ENCODE results near the gene ATP10B. TPM values are rescaled to one million over a fixed set of nuclear protein-coding genes. Genes with fewer than 3 reads are reported as not detected.

Gene ATP10B
- total RNA-seq, 2 experiments from 2014 or later: not detected

- intact Hi-C loops (cut with DNase I, micrococcal nuclease): no loop called here
- ATAC-seq (ENCODE audit: poor library complexity): no peak
- H3K27ac Mint-ChIP-seq: no peak overlapping the region
- ChIA-PET CTCF (interaction anchor here (0.7 kb wide), 1 partner anchor 10 kb away, joined by 5 read pairs; no protein-coding TSS in a partner anchor), POLR2A (no interaction called here)
- no peaks in the 10 kb centered on the region for H3K27me3 Mint-ChIP-seq
- H3K27me3 ChIP-seq (ENCODE audit: control insufficient read depth in 1 of 2, insufficient read depth in 2 of 2, low read length in 2 of 2): peaks cover 0 to 3% of the 10 kb centered on the region in 2 experiments
- no peaks in the 10 kb centered on the region for H3K36me3 ChIP-seq (ENCODE audit: insufficient read depth, low read length)
- no peak for TF ChIP-seq CTCF (IDR thresholded peaks at IDR 0.05)
- H3K4me1 Mint-ChIP-seq (ENCODE audit: low read depth): no peaks in the 10 kb centered on the region
- no peak overlapping the region for H3K4me3 Mint-ChIP-seq
- no peaks in the 10 kb centered on the region for H3K9me3 Mint-ChIP-seq
- no peaks in the 10 kb centered on the region for H3K4me1 ChIP-seq (ENCODE audit: insufficient read depth, low read length)
- H3K4me3 ChIP-seq (ENCODE audit: low read length): no peak overlapping the region
- no peaks in the 10 kb centered on the region for H3K36me3 Mint-ChIP-seq (ENCODE audit: low read depth)
- H3K9me3 ChIP-seq (ENCODE audit: control insufficient read depth in 1 of 2, insufficient read depth in 1 of 2, low read length in 2 of 2): no peaks in the 10 kb centered on the region
- DNase-seq: no peak
- no peak overlapping the region for H3K27ac ChIP-seq (ENCODE audit: low read depth in 1 of 2, low read length in 2 of 2)
Measured at GRCh38 chr5:160742446-160742845, 109.6 kb downstream of the ATP10B start.

- intact Hi-C loops (cut with DNase I, micrococcal nuclease): no loop called here
- H3K4me1 ChIP-seq (ENCODE audit: insufficient read depth, low read length): no peaks in the 10 kb centered on the region
- H3K27ac ChIP-seq (ENCODE audit: low read depth in 1 of 2, low read length in 2 of 2): no peak overlapping the region
- POLR2A ChIA-PET: no interaction called here
- Mint-ChIP-seq H3K4me3 (no peak overlapping the region), H3K27me3 (peaks cover 12% of the 10 kb centered on the region), H3K9me3 (no peaks in the 10 kb centered on the region), H3K36me3 (ENCODE audit: low read depth) (no peaks in the 10 kb centered on the region), H3K27ac (no peak overlapping the region), H3K4me1 (ENCODE audit: low read depth) (no peaks in the 10 kb centered on the region)
- no peak for TF ChIP-seq CTCF (IDR thresholded peaks at IDR 0.05)
- DNase-seq (no peak), ATAC-seq (ENCODE audit: poor library complexity) (no peak)
- H3K36me3 ChIP-seq (ENCODE audit: insufficient read depth, low read length): no peaks in the 10 kb centered on the region
- no peaks in the 10 kb centered on the region for H3K9me3 ChIP-seq (ENCODE audit: control insufficient read depth in 1 of 2, insufficient read depth in 1 of 2, low read length in 2 of 2)
- no peak overlapping the region for H3K4me3 ChIP-seq (ENCODE audit: low read length)
- CTCF ChIA-PET: no interaction called here
- peaks cover 0 to 6% of the 10 kb centered on the region in 2 experiments for H3K27me3 ChIP-seq (ENCODE audit: control insufficient read depth in 1 of 2, insufficient read depth in 2 of 2, low read length in 2 of 2)
Measured at GRCh38 chr5:160727296-160727997, 124.6 kb downstream of the ATP10B start.

- DNase-seq: no peak
- Mint-ChIP-seq H3K27ac (no peak overlapping the region), H3K27me3 (peaks cover 7% of the 10 kb centered on the region), H3K4me1 (ENCODE audit: low read depth) (no peaks in the 10 kb centered on the region), H3K9me3 (no peaks in the 10 kb centered on the region), H3K36me3 (ENCODE audit: low read depth) (no peaks in the 10 kb centered on the region), H3K4me3 (no peak overlapping the region)
- peaks cover 0 to 6% of the 10 kb centered on the region in 2 experiments for H3K27me3 ChIP-seq (ENCODE audit: control insufficient read depth in 1 of 2, insufficient read depth in 2 of 2, low read length in 2 of 2)
- H3K36me3 ChIP-seq (ENCODE audit: insufficient read depth, low read length): no peaks in the 10 kb centered on the region
- intact Hi-C loops (cut with DNase I, micrococcal nuclease): no loop called here
- no peaks in the 10 kb centered on the region for H3K4me1 ChIP-seq (ENCODE audit: insufficient read depth, low read length)
- CTCF ChIA-PET: no interaction called here
- H3K27ac ChIP-seq (ENCODE audit: low read depth in 1 of 2, low read length in 2 of 2): no peak overlapping the region
- no peaks in the 10 kb centered on the region for H3K9me3 ChIP-seq (ENCODE audit: control insufficient read depth in 1 of 2, insufficient read depth in 1 of 2, low read length in 2 of 2)
- TF ChIP-seq CTCF (IDR thresholded peaks at IDR 0.05): no peak
- no peak overlapping the region for H3K4me3 ChIP-seq (ENCODE audit: low read length)
- ATAC-seq (ENCODE audit: poor library complexity): no peak
- POLR2A ChIA-PET: no interaction called here
Measured at GRCh38 chr5:160726721-160727120, 125.3 kb downstream of the ATP10B start.
